ENCODE data around the gene S100PBP.

S100PBP gene

DNA sequence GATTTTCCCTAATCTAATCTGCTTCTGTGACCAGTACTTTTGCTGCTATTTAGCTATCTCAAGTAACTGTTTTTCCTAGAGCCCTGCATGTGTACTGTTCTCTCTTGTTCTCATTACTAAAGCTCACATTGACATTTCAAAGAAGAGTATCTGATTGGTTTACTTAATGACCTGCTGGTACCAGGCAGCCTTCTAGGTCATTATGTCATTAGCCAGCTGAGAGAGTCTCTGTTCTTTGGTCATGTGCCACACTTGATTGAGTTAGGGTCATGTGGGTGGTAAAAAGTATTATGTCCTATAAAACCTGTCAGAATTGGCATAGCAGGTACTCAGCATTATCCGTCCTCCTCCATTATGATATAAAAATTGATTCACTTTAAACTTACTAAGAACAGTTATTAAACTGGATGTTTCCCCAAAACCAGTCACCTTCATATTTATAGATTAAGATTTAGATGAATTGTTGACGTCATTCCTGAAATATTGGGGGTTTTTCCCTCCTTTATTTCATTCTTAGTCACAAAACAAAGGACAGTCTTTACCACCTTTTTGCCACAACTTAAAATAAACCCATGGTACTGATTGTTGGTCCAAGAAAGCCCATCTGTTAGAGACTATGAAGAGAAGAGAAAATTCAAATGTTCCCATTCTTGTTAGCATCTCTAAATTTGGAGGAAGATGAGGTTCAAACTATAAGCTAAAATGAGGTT lies 31.1 kb downstream of the S100PBP start:
- no peak overlapping the region for H3K4me3 ChIP-seq (ENCODE audit: low read depth, low read length)
- TF ChIP-seq, protein P1, sequence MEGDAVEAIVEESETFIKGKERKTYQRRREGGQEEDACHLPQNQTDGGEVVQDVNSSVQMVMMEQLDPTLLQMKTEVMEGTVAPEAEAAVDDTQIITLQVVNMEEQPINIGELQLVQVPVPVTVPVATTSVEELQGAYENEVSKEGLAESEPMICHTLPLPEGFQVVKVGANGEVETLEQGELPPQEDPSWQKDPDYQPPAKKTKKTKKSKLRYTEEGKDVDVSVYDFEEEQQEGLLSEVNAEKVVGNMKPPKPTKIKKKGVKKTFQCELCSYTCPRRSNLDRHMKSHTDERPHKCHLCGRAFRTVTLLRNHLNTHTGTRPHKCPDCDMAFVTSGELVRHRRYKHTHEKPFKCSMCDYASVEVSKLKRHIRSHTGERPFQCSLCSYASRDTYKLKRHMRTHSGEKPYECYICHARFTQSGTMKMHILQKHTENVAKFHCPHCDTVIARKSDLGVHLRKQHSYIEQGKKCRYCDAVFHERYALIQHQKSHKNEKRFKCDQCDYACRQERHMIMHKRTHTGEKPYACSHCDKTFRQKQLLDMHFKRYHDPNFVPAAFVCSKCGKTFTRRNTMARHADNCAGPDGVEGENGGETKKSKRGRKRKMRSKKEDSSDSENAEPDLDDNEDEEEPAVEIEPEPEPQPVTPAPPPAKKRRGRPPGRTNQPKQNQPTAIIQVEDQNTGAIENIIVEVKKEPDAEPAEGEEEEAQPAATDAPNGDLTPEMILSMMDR (IDR thresholded peaks at IDR 0.05; ENCODE audit: low read depth, low read length) = no peak

DNA sequence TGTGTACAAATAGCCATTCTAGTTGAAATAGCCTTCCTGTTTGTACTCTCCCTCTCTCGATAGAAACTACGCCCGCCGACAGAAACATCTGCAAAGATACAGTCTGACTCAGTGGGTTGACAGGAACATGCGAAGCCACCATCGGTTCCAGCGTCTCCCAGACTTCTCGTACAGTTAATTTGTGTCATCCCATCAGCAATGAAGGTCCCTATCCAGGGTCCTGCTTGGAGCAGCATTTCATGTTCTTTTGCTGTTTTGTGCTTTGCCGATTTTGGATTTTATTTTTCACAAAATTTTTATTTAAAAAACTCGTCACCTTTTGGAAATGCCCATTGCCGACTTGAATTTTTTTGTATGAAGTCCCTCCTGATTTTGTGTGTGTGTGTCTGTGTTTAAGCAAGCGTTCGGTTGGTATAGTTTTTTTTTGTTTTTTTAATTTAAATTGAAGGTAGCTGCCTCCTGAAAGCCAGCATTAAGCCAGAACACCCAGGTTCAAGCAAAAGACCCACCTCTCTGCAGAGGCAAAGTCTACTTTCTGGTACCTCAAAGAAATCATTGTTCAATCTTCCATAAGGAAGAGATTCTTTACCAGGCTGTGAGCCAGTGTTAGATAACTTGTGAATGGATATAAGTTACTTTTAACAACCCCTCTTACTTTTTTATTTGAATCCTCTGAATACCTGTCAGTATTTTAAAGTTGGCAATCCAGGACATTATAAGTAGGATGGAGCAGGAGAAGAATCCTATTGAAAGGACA lies 38.6 kb downstream of the S100PBP start:
- TF ChIP-seq, protein P1 (IDR thresholded peaks at IDR 0.05; ENCODE audit: low read depth, low read length) = no peak
- no peak overlapping the region for H3K4me3 ChIP-seq (ENCODE audit: low read depth, low read length)

DNA sequence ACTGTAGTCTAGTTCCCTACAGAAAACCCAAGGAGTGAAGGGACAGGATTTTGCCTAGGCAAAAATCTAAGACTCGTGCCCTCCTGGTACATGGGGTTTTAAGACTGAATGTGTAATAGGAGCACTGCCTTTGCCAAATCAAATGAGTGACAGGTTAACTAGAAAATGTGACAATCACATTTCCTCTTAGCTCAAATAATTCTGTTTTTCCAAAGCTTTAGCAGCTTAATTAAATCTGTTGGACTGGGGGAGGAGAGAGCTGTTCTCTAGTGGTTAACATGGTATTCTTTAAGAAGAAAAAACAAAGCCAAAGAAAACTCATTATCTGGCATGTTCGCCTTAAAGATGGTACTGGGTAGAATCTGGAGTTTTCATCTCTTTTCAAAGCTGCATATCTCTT lies 40.7 kb downstream of the S100PBP start:
- no peak overlapping the region for H3K4me3 ChIP-seq (ENCODE audit: low read depth, low read length)
- TF ChIP-seq, protein P1 (IDR thresholded peaks at IDR 0.05; ENCODE audit: low read depth, low read length) = no peak

DNA sequence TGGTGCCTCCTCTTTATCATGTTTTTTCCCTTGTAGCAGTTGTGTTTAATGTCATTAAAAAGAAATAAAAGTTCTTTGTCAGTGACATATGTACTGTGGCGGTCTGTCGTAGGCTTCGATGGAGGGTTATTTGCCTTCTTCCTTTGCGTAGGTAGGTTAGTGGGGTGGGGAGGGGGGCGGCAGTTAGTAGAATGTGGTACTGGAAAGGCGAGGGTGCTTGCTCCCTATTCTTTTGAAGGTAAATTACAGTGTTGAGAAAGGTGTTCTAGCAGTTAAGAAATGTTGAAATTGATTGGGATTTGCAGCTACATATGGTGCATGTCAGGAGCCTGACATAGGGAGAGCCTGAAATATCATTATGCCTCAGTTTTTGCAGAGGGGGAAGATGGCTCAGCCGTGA lies 41.3 kb downstream of the S100PBP start:
- H3K4me3 ChIP-seq (ENCODE audit: low read depth, low read length) = no peak overlapping the region
- TF ChIP-seq, protein P1 (IDR thresholded peaks at IDR 0.05; ENCODE audit: low read depth, low read length) = no peak

DNA sequence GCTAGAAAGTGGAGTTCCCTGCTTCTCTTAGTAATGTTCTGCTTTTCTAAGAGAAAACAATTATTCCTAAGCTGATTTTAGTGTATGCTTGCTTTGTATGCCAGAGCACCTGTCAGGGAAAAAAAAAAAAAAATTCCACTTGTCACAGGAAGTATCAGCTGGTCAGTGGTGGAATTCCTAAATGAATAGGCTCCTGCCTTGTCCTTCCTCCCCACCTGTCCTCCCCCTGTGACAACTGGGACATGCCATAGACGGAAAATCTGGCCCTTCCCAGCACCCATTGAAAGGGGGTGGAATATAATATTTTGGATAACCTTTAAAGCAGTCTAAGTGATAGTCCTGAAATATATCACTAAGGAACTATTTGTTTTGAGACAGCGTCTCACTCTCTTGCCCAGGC lies 42.5 kb downstream of the S100PBP start:
- TF ChIP-seq, protein P1 (IDR thresholded peaks at IDR 0.05; ENCODE audit: low read depth, low read length) = no peak
- no peak overlapping the region for H3K4me3 ChIP-seq (ENCODE audit: low read depth, low read length)

- no peak overlapping the region for H3K4me3 ChIP-seq (ENCODE audit: low read depth, low read length)
- TF ChIP-seq, protein P1 (IDR thresholded peaks at IDR 0.05; ENCODE audit: low read depth, low read length) = no peak
These were observed 43.1 kb downstream of the S100PBP start for GRCh38 chr1:32860566-32860965.
